ENCODE measurements around the gene OXCT2. TPM values are rescaled to one million over a fixed set of nuclear protein-coding genes. Genes with fewer than 3 reads are reported as not detected.
A peak's percentile ranks its signal among the peaks of the same experiment; 100 is the strongest.
"Not testable (repeated sequence)": the region's sequence is repeated elsewhere in the genome, so short reads cannot be mapped to it uniquely, and the experiment has no call there.

OXCT2 gene
- total RNA-seq, 1 donor from 2014 or later: 0.43 TPM

GRCh38 chr1:39788758-39789570 lies 17.8 kb upstream of the OXCT2 start, which contains the start of gene BMP8B:
TSS of gene BMP8B (minus strand) at chr1:39788865. CDS start at chr1:39788485, 380 bp downstream.
- Histone ChIP-seq H3K27ac (peak within 1 kb of the TSS; percentile 47), H3K36me3 (no peaks in the 10 kb centered on the region), H3K9me3 (no peaks in the 10 kb centered on the region), H3K27me3 (peaks cover 20% of the 10 kb centered on the region), H3K4me3 (peak within 1 kb of the TSS; percentile 58), H3K4me1 (no peaks in the 10 kb centered on the region)
- intact Hi-C loops (cut with DNase I): no loop called here
- peak; percentile 92 for DNase-seq
- ATAC-seq: peak; percentile 94
- no peak for TF ChIP-seq CTCF (IDR thresholded peaks at IDR 0.05)

GRCh38 chr1:39788426-39788757 lies 17.2 kb upstream of the OXCT2 start:
- ATAC-seq (peak; percentile 26), DNase-seq (no peak)
- no peaks in the 10 kb centered on the region for H3K9me3 ChIP-seq
- H3K4me3 ChIP-seq: peak overlapping the region; percentile 58
- H3K4me1 ChIP-seq: no peaks in the 10 kb centered on the region
- no peaks in the 10 kb centered on the region for H3K36me3 ChIP-seq
- no peak overlapping the region for H3K27ac ChIP-seq
- peaks cover 20% of the 10 kb centered on the region for H3K27me3 ChIP-seq
- no peak for TF ChIP-seq CTCF (IDR thresholded peaks at IDR 0.05)
- intact Hi-C loops (cut with DNase I): no loop called here

DNA sequence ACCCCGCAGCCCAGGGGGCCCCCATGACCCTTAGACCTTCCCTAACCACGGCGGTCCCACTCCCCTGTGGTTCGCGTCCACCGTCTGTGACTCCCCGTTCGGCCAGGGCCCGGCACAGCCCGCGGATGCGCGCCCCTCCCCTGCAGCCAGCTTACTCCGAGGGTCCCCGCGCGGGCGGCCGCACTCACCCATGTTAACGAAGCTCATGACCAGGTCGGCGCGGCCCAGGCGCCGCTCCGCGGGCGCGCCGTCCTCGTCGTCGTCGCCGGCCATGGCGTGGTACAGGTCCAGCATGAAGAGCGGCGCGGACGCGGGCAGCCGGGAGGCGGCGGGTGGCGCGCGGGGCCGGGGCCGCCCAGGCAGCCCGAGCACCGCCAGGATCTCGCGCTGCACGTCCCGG lies 16.8 kb upstream of the OXCT2 start:
- H3K27me3 ChIP-seq: peaks cover 20% of the 10 kb centered on the region
- intact Hi-C loops (cut with DNase I); H3K36me3 ChIP-seq; H3K4me3 ChIP-seq; ATAC-seq; H3K9me3 ChIP-seq; H3K27ac ChIP-seq; H3K4me1 ChIP-seq; DNase-seq: not testable (repeated sequence)

GRCh38 chr1:39787468-39787867 lies 16.3 kb upstream of the OXCT2 start:
- DNase-seq (no peak), ATAC-seq (no peak)

GRCh38 chr1:39787108-39787375 lies 15.9 kb upstream of the OXCT2 start:
- H3K4me1 ChIP-seq; H3K4me3 ChIP-seq; ATAC-seq; H3K36me3 ChIP-seq; H3K9me3 ChIP-seq; H3K27ac ChIP-seq; DNase-seq; intact Hi-C loops (cut with DNase I): not testable (repeated sequence)
- peaks cover 20% of the 10 kb centered on the region for H3K27me3 ChIP-seq

More at GRCh38 chr1:39787468-39787867, 16.3 kb upstream of the OXCT2 start:
- no peaks in the 10 kb centered on the region for H3K36me3 ChIP-seq
- peaks cover 20% of the 10 kb centered on the region for H3K27me3 ChIP-seq
- intact Hi-C loops (cut with DNase I): no loop called here
- H3K4me1 ChIP-seq: no peaks in the 10 kb centered on the region
- H3K27ac ChIP-seq: no peak overlapping the region
- no peak overlapping the region for H3K4me3 ChIP-seq
- no peak for TF ChIP-seq CTCF (IDR thresholded peaks at IDR 0.05)
- no peaks in the 10 kb centered on the region for H3K9me3 ChIP-seq

- H3K36me3 ChIP-seq; intact Hi-C loops (cut with DNase I); H3K9me3 ChIP-seq; H3K4me3 ChIP-seq; H3K27ac ChIP-seq; ATAC-seq; DNase-seq; H3K4me1 ChIP-seq: not testable (repeated sequence)
- peaks cover 20% of the 10 kb centered on the region for H3K27me3 ChIP-seq
Measured at GRCh38 chr1:39786303-39787107, 15.4 kb upstream of the OXCT2 start.

- H3K27ac ChIP-seq; H3K9me3 ChIP-seq; DNase-seq; H3K36me3 ChIP-seq; H3K4me1 ChIP-seq; intact Hi-C loops (cut with DNase I); ATAC-seq; H3K4me3 ChIP-seq: not testable (repeated sequence)
- H3K27me3 ChIP-seq: peaks cover 11% of the 10 kb centered on the region
Measured at GRCh38 chr1:39782685-39783084, 11.5 kb upstream of the OXCT2 start.

All from upper lobe of right lung (tissue), 1 donor.